Measurements from ENCODE around the gene FOXL2NB.

DNA sequence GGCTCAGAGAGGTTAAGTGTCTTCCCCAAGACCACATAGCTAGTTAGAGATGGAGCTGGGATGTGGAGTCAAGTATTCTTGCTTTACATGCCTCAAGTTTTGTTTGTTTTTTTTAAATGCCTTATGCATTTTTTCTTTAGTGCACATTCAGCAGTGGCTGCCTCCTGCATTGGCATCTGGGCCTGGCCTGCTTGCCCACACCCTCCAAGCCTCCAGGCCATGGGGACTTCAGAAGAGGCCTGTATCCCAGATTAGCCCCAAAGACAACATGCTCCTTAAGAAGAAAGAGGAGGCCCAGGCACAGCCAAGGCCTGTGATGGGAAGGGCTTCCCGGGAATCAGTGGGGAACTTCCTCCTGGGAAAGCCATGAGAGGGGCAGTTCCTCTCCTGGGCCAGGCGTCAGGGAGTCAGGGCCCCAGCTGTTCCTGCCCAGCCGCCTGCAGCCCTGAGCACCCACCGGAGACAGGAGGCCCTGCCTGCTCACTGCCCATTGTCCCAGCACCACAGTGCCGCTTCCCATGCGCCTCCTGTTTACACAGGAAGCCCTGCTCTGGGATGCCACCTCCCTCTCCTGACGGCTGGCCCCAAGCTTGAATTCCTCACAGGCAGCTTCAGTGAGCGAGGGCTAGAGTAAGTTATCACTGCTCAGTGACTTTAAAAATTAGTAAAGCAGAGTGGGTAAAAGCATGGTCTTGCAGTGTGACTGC, 16.0 kb downstream of the FOXL2NB start:
- TF ChIP-seq, protein P1, sequence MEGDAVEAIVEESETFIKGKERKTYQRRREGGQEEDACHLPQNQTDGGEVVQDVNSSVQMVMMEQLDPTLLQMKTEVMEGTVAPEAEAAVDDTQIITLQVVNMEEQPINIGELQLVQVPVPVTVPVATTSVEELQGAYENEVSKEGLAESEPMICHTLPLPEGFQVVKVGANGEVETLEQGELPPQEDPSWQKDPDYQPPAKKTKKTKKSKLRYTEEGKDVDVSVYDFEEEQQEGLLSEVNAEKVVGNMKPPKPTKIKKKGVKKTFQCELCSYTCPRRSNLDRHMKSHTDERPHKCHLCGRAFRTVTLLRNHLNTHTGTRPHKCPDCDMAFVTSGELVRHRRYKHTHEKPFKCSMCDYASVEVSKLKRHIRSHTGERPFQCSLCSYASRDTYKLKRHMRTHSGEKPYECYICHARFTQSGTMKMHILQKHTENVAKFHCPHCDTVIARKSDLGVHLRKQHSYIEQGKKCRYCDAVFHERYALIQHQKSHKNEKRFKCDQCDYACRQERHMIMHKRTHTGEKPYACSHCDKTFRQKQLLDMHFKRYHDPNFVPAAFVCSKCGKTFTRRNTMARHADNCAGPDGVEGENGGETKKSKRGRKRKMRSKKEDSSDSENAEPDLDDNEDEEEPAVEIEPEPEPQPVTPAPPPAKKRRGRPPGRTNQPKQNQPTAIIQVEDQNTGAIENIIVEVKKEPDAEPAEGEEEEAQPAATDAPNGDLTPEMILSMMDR (conservative IDR thresholded peaks at IDR 0.05; ENCODE audit: low read length) = no peak
- TF ChIP-seq EZH2phosphoT487 (IDR thresholded peaks at IDR 0.05; ENCODE audit: borderline replicate concordance, low read depth, low read length) = no peak

All from OCI-LY7 (cell line).